Immature natural killer cell (primary cell): Measurements from ENCODE around the gene SBF1. TPM values are rescaled to one million over a fixed set of nuclear protein-coding genes. Genes with fewer than 3 reads are reported as not detected.

Source experiments
- DNase-seq, 3 donors: peaks; one replicate each; pipeline ENCODE4 v3.0.0; 2022; ENCODE audit warnings: mixed read lengths in 1 of 3
- H3K27ac Mint-ChIP-seq, 6 donors: one replicate each; pipeline ENCODE4 v1.8.0; 2020; ENCODE audit warnings: mixed read lengths in 6 of 6, mild to moderate bottlenecking in 5 of 6, inconsistent platforms in 4 of 6, moderate library complexity in 3 of 6
- H3K27me3 Mint-ChIP-seq, 3 donors: one replicate each; pipeline ENCODE4 v1.8.0; 2020 to 2021; ENCODE audit warnings: low read depth in 3 of 3, mild to moderate bottlenecking in 3 of 3, mixed read lengths in 3 of 3, moderate library complexity in 3 of 3, inconsistent platforms in 1 of 3
- H3K36me3 Mint-ChIP-seq, 3 donors: one replicate each; pipeline ENCODE4 v1.8.0; 2020; ENCODE audit warnings: mixed read lengths in 3 of 3, inconsistent platforms in 2 of 3, mild to moderate bottlenecking in 2 of 3
- H3K4me1 Mint-ChIP-seq, 2 donors: one replicate each; pipeline ENCODE4 v1.8.0; 2020; ENCODE audit warnings: inconsistent platforms in 2 of 2, mild to moderate bottlenecking in 2 of 2, mixed read lengths in 2 of 2, moderate library complexity in 1 of 2
- H3K4me3 Mint-ChIP-seq, 5 donors: one replicate each; pipeline ENCODE4 v1.8.0; 2020; ENCODE audit warnings: mild to moderate bottlenecking in 5 of 5, mixed read lengths in 5 of 5, inconsistent platforms in 3 of 5, moderate library complexity in 3 of 5
- H3K9me3 Mint-ChIP-seq, 6 donors: one replicate each; pipeline ENCODE4 v1.8.0; 2020; ENCODE audit warnings: mild to moderate bottlenecking in 6 of 6, mixed read lengths in 6 of 6, inconsistent platforms in 4 of 6, moderate library complexity in 3 of 6
- polyA plus RNA-seq, 3 donors: library from polyadenylated mRNA; unstranded; fragments of 300-500 nt; fragmentation: Illumina TruSeq; gene quantifications; one replicate each; pipeline ENCODE4 v1.2.3, GENCODE V29; 2021

The SBF1 gene
- polyA plus RNA-seq, 3 donors from 2014 or later = 12.1 to 42.8 (median 14.2) TPM

DNA sequence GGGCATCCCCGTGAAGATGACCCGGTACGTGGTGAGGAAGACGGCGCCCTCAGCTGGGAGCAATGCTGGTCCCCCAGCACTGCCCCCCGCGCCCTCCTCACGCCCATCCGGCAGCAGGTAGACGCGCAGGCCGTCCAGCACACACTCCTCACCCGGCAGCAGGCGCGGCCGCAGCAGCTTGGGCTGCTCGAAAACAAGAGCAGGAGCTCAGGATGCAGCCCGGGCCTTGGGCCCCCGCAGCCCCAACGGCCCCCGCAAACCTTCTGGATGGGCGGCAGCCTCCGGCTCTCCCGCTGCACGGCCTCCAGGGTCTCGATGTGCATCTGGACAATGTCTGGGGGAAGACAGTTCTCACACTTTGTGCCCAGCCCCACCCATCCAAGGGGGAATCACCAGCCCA lies 13.3 kb downstream of the SBF1 start:
- Mint-ChIP-seq H3K9me3 (no peaks in the 10 kb centered on the region), H3K4me1 (peaks cover 0 to 1% of the 10 kb centered on the region in 2 donors), H3K4me3 (no peak overlapping the region), H3K27ac (no peak overlapping the region), H3K36me3 (peaks cover 9 to 12% (median 9%) of the 10 kb centered on the region in 3 donors), H3K27me3 (peaks cover 5 to 7% (median 5%) of the 10 kb centered on the region in 3 donors)
- no peak for DNase-seq

DNA sequence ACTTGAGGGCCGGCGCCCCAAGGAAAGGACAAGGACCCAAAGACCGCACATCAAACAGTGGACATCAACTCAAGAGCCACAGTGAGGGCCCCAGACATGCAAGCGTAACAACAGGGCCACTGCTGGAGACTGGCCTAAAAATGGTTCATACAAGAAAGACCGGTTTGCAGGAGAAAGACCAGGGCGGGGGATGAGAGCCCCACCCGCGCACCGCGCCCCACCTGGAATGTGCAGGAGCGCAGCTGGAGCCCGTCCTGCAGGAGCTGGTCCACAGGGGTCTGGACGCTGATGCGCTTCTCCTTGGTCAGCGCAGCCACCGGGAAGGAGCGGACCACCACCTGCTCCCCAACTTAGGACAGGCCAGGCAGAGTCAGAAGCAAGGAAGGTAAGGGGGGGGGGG lies 13.9 kb downstream of the SBF1 start:
- no peaks in the 10 kb centered on the region for H3K9me3 Mint-ChIP-seq
- DNase-seq = no peak
- H3K27ac Mint-ChIP-seq = peak overlapping the region in 1 of 6 donors; percentile 41
- peaks cover 9 to 12% (median 9%) of the 10 kb centered on the region in 3 donors for H3K36me3 Mint-ChIP-seq
- no peak overlapping the region for H3K4me3 Mint-ChIP-seq
- peaks cover 5 to 7% (median 5%) of the 10 kb centered on the region in 3 donors for H3K27me3 Mint-ChIP-seq
- H3K4me1 Mint-ChIP-seq = no peaks in the 10 kb centered on the region

DNA sequence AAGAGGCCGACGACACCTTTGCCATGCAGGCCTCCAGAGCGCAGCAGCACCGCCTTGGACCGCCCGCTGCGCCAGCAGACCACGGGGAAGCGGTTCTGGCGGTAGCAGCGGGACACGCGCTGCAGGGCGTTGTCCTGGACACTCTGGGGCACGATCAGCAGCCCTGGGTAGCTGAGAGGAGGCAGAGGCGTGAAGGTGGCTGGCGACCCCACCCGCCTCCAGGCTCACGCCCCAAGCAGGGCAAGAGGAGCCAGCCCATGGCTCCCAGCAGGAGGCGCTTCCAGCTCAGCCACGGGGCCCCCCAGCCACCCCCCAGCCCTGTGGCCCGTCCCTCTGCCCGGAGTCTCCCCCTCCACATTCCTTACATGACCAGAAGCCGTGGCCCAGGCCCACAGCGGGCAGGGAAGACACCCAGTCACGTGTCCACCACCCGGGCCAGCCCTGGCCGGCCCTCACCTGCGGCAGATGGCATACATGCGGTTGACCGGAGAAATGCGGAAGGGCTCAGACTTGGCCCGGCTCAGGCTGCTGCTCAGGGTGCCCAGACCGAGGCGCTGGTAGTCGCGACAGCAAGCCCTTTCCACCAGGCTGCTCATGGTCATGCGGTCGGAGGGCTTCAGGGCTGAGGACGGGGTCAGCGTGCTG lies 15.2 kb downstream of the SBF1 start:
- DNase-seq = no peak
- H3K36me3 Mint-ChIP-seq = peaks cover 9 to 12% (median 9%) of the 10 kb centered on the region in 3 donors

DNA sequence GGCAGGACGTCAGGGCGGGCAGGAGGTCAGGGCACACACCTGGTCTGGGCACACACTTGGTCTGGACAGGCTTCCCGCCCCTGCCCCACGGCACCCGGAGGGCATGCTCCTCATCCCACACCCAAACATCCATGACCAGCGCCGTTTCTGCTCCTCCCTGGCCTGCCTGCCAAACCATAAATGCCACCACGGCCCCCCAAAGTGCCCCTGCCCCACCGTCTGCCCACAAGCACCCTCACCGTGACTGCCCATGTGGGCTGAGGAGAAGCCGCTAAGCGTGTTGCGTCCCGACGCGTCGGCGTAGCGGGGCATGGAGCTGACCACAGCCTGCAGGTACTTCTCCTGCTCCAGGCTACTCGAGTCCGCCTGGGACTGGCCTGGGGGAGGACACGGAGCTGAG lies 15.8 kb downstream of the SBF1 start:
- peaks cover 9 to 14% (median 9%) of the 10 kb centered on the region in 3 donors for H3K36me3 Mint-ChIP-seq

More for the DNA sequence above, 15.2 kb downstream of the SBF1 start:
- Mint-ChIP-seq H3K4me1 (no peaks in the 10 kb centered on the region), H3K4me3 (no peak overlapping the region), H3K27ac (no peak overlapping the region), H3K9me3 (no peaks in the 10 kb centered on the region), H3K27me3 (peaks cover 5 to 7% (median 5%) of the 10 kb centered on the region in 3 donors)

DNA sequence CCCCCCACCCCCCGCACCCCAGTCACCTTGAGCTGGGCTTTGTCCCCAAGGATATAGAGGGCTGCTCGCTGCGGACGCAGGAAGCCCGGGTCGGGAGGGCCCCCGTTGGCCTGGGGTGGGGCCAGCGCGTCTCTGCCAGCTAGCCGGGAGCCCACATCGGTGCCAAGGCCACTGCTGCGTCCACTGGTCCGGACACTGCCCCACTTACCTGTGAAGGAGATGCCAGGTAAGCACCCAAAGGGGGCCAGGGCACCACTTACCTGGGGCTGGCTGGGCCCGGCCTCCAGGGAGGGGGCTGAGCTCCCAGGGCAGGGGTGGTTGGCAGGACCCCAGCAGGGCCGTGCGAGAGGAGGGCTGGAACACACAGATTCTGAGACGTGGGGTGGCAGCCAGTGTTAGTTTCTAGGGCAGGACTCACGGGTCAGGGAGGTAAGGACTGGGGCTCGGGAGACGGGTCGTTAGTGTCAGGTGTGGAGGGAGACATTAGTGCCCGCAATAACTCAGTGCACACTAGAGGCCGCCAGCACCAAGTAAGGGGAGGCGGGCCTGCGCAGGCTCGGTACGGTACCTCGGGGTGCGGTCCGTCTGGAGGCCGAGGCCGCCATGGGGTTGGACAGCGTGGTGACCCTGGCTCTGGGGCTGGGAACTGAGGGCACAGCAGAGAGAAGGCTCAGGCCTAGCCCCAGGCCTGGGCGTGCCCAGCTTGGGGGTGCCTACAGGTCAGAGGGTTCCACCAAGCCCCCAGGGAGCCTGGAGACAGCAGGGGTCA lies 18.2 kb downstream of the SBF1 start:
- peaks cover 5 to 19% (median 12%) of the 10 kb centered on the region in 3 donors for H3K36me3 Mint-ChIP-seq
- H3K4me1 Mint-ChIP-seq = peaks cover 5 to 10% of the 10 kb centered on the region in 2 donors
- H3K4me3 Mint-ChIP-seq = no peak overlapping the region

More for the DNA sequence above, 15.8 kb downstream of the SBF1 start:
- peak overlapping the region in 1 of 6 donors; percentile 18 for H3K27ac Mint-ChIP-seq
- no peaks in the 10 kb centered on the region for H3K4me1 Mint-ChIP-seq
- DNase-seq = no peak
- no peak overlapping the region for H3K4me3 Mint-ChIP-seq
- no peaks in the 10 kb centered on the region for H3K9me3 Mint-ChIP-seq
- peaks cover 5 to 10% (median 5%) of the 10 kb centered on the region in 3 donors for H3K27me3 Mint-ChIP-seq

DNA sequence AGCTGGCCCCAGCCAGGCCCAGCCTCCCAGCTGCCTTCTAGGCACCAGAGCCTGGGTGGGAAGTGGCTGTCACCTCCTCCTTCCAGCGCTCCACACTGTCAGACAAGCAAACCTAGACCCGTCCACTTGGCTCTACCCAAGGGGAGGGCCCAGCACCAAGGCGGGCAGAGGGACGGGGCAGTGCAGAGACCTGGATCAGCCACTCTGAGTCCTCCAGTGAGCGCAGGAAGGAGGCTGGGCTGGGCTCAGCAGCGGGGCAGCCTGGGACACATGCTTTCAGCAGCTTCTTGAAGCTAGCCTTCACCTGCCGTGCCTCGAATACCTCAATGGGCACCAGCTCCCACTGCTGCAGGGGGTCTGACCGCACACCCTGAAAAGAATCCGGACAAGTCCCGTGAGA lies 18.8 kb downstream of the SBF1 start:
- peaks cover 11 to 16% of the 10 kb centered on the region in 2 donors for H3K4me1 Mint-ChIP-seq
- H3K9me3 Mint-ChIP-seq = no peaks in the 10 kb centered on the region
- H3K36me3 Mint-ChIP-seq = peaks cover 4 to 25% (median 17%) of the 10 kb centered on the region in 3 donors
- no peak overlapping the region for H3K27ac Mint-ChIP-seq
- peaks cover 8 to 11% (median 10%) of the 10 kb centered on the region in 3 donors for H3K27me3 Mint-ChIP-seq
- DNase-seq = no peak
- no peak overlapping the region for H3K4me3 Mint-ChIP-seq

More for the DNA sequence above, 18.2 kb downstream of the SBF1 start:
- Mint-ChIP-seq H3K27ac (peak overlapping the region in 2 of 6 donors; percentile 53 to 62), H3K9me3 (no peaks in the 10 kb centered on the region), H3K27me3 (peaks cover 8 to 11% (median 10%) of the 10 kb centered on the region in 3 donors)
- no peak for DNase-seq

DNA sequence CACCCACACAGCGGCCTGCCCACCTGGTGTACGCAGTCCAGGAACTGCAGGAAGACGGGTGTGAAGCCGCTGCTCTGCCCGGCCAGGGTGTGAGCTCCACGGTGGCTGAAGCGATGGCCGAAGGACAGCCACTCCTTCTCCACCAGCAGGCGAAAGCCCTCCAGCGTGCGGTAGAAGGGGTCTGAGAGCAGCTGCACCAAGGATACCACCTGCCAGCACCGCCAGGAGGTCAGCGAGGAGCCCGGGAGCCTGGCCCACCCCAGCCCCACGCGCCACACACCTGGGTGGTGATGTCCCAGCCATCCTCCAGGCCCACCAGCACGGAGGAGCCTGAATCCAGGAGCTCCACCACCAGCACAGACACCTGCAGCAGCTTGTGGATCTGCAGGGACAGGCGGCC lies 19.6 kb downstream of the SBF1 start:
- Mint-ChIP-seq H3K27ac (peak overlapping the region in 1 of 6 donors; percentile 53), H3K27me3 (peaks cover 8 to 11% (median 10%) of the 10 kb centered on the region in 3 donors), H3K36me3 (peaks cover 0 to 31% (median 17%) of the 10 kb centered on the region in 3 donors), H3K4me3 (no peak overlapping the region), H3K9me3 (no peaks in the 10 kb centered on the region), H3K4me1 (peaks cover 11 to 16% of the 10 kb centered on the region in 2 donors)
- DNase-seq = no peak

DNA sequence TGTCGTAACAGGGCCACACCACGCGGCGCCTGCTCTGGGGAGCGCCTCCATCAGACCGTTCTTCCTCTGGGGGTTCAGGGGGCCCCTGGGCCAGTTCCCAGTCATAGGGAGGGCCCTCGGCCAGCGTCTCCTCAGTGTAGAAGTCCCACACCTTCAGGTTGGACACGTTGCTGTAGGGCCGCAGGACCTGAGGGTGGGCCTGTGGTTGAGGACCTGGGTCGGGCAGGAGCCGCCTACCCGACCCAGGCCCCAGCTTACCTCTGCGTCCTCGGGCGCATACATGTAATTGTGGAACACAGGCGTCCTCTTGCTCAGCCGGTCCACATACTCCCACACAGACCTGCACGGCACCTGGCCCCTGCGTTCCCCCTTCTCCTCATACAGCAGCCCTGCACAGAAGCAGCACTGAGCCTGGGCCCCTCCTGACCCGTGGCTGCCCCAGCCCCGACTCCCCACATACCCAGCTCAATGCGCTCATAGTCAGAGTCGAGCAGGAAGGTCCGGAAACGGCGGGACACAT lies 20.2 kb downstream of the SBF1 start:
- Mint-ChIP-seq H3K9me3 (no peaks in the 10 kb centered on the region), H3K36me3 (peaks cover 2 to 34% (median 20%) of the 10 kb centered on the region in 3 donors), H3K27me3 (peaks cover 10 to 14% (median 10%) of the 10 kb centered on the region in 3 donors), H3K27ac (peak overlapping the region in 1 of 6 donors; percentile 53), H3K4me1 (peaks cover 13 to 19% of the 10 kb centered on the region in 2 donors), H3K4me3 (no peak overlapping the region)
- DNase-seq = no peak

DNA sequence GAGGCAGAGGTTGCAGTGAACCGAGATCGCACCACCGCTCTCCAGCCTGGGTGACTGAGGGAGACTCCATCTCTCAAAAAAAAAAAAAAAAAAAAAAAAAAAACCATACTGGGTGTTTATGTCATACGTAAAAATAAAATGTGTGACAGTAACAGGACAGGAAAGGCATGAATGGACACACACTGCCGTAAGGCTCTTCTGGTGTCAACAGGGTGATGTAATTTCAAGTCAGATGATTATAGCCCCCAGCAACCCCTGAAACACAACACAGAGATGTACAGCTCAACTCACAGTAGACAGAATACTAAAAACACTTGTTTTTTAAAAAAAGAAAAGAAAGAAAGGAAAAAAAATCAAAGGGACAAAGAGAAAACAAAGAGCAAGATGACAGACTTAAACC lies 22.2 kb downstream of the SBF1 start:
- H3K9me3 Mint-ChIP-seq = no peaks in the 10 kb centered on the region
- H3K4me1 Mint-ChIP-seq = peaks cover 31 to 39% of the 10 kb centered on the region in 2 donors
- peak overlapping the region; percentile 65 to 91 (median 80) for H3K27ac Mint-ChIP-seq
- H3K4me3 Mint-ChIP-seq = peak overlapping the region in 1 of 5 donors; percentile 2
- H3K27me3 Mint-ChIP-seq = peaks cover 12 to 27% (median 23%) of the 10 kb centered on the region in 3 donors
- peaks cover 9 to 40% (median 24%) of the 10 kb centered on the region in 3 donors for H3K36me3 Mint-ChIP-seq
- no peak for DNase-seq

DNA sequence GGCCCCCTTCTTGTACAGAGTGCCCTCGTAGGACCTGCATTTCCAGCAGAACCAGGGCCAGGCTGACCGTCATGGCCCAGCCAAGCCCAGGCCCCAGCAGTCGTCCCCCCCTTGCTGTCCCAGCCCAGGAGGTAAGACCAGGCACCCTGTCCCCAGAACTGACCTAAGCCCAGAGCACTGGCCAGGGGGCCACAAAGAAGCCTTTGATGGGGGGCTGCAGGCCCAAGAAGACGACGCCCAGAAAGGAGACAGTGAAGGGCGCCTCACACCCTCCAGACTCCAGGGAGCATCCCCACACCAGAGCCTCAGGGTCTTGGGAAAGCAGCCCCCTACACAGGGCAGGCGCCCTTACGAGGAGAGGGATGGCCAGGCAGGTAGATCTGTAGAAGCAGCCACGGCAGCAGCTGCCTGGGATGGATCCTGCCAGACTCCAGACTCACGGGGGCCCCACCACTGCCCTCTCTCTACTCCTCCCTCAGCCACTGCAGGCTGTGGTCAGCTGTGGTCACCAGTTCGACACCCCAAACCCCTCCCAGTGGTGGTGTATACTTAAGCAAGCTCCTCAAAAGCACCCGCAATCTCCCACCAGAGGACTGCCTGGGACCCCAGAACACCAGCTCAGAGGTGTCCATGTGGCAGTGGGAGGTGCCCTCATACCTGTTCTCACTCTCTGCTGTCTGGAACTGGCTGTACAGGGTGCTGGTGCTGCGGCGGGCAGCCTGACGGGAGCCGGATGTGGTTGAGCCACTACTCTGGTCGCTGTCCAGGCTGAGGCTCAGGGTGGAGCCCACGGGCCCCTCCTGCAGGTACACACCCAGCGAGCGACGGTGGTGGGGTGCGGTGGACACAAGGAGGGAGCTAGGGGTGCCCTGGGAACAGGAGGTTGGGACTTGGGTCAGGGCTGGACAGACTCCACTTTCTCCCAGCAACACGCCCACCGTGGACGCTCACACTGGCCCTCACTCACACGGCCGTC lies 27.0 kb downstream of the SBF1 start:
- Mint-ChIP-seq H3K36me3 (peaks cover 9 to 33% (median 21%) of the 10 kb centered on the region in 3 donors), H3K4me1 (peaks cover 54 to 63% of the 10 kb centered on the region in 2 donors), H3K9me3 (no peaks in the 10 kb centered on the region), H3K27me3 (peaks cover 12 to 39% (median 20%) of the 10 kb centered on the region in 3 donors), H3K27ac (peak overlapping the region; percentile 84 to 92 (median 91)), H3K4me3 (peak overlapping the region; percentile 33 to 78 (median 62))
- DNase-seq = peak; percentile 47 to 53 (median 52)

DNA sequence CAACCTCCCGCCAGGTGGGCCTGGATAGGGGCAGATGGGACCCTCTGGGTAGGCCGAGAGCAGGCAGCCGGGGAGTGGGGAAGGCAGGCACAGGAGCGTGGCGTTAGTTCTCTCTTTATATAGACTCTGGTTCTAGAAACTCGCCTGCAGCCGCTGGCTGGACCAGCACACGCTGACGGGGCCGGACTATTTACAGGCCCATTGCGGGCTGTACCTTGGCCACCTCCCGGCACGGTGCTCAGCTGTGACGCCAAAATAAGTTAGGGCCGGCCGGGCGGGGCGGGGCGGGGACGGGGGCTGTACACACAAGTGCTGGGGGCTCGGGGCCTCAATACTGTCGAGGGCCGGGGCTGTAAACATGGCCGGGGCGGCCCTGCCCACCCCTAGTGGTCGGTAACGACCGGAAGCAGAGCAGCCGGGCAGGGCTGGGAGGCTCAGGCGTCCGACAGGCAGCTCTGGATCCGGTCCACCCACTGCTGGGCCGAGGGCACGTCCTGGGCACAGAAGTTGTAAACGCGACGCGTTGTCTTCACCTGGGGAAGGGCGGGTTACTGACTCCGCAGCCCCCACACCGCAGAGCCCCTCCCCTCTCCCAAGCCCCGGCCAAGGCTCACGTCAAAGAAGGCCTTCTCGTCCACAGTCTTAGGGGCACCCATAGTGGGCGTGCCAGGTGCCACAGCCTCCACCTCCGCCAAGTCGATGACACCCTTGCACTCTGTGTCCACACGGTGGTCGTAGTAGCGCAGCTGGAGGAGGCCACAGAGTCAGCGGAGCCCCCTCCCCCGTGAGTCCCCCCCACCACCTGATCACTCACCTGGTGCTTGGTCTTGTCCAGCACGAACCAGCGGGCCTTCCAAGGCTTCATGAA lies 27.9 kb downstream of the SBF1 start:
- Mint-ChIP-seq H3K4me1 (peaks cover 54 to 60% of the 10 kb centered on the region in 2 donors), H3K4me3 (peak overlapping the region in 3 of 5 donors; percentile 26 to 66 (median 33)), H3K27me3 (peaks cover 9 to 40% (median 20%) of the 10 kb centered on the region in 3 donors), H3K9me3 (no peaks in the 10 kb centered on the region), H3K27ac (peak overlapping the region; percentile 35 to 92 (median 91)), H3K36me3 (peaks cover 9 to 30% (median 18%) of the 10 kb centered on the region in 3 donors)
- DNase-seq = no peak
